Fibroblast of lung (primary cell): ENCODE data around the gene PCDHA1.

Source experiments
- CTCF ChIP-seq, 2 donors: IDR thresholded peaks in 1 of 2; conservative IDR thresholded peaks in 1 of 2; 1 replicate in 1 of 2; 2 replicates in 1 of 2; pipeline ENCODE4 v1.5.1; 2011 to 2012; ENCODE audit warnings: low read length in 2 of 2, control low read depth in 1 of 2, inconsistent platforms in 1 of 2, low read depth in 1 of 2, mild to moderate bottlenecking in 1 of 2
- EZH2 ChIP-seq: IDR thresholded peaks from 2 replicates; pipeline ENCODE4 v1.5.1; 2012; ENCODE audit warnings: low read length, control low read depth, mild to moderate bottlenecking; ENCODE audit errors: missing control alignments

- TF ChIP-seq CTCF (conservative IDR thresholded peaks at IDR 0.05 in 1 of 2, IDR thresholded peaks at IDR 0.05 in 1 of 2; ENCODE audit: low read depth in 1 of 2, low read length in 2 of 2), result no peak
- TF ChIP-seq EZH2, result no peak
Observed at GRCh38 chr5:141051521-141051866, 265.6 kb downstream of the PCDHA1 start.
